ENCODE results near the gene CNKSR2.

DNA sequence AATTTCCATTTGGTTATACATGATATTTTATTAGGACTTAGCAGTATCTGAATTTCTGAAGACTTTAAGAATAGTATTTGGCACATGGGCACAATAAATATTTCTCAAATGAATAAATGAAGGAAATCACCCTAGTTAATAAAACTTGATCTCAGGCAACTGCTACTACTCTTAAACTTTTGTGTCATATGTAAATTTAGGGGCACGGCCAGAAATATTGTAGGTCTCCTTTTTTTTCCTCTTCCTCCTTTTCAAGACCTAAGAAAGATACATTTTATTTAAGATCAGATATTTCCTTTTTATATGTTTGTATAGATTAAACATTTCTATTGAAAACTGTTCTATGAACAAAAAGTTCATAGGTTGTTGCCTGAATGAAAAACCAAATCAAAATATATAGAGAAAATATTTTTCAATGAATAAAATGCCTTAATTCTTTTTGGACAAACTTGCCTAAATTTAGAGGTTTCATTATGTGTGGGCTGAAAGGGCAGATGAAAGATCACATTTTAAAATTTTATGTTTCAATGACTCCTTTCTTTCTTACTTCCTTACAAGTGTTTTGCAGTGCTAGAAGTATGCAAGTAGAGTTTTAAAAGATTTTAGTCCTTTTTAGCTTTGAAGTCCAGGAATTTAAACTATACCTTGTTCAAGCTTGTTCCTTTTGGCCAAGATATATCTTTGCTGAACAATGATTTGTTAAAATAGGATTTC is 26.3 kb downstream of the CNKSR2 start:
- TF ChIP-seq, protein P1, sequence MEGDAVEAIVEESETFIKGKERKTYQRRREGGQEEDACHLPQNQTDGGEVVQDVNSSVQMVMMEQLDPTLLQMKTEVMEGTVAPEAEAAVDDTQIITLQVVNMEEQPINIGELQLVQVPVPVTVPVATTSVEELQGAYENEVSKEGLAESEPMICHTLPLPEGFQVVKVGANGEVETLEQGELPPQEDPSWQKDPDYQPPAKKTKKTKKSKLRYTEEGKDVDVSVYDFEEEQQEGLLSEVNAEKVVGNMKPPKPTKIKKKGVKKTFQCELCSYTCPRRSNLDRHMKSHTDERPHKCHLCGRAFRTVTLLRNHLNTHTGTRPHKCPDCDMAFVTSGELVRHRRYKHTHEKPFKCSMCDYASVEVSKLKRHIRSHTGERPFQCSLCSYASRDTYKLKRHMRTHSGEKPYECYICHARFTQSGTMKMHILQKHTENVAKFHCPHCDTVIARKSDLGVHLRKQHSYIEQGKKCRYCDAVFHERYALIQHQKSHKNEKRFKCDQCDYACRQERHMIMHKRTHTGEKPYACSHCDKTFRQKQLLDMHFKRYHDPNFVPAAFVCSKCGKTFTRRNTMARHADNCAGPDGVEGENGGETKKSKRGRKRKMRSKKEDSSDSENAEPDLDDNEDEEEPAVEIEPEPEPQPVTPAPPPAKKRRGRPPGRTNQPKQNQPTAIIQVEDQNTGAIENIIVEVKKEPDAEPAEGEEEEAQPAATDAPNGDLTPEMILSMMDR (IDR thresholded peaks at IDR 0.05; ENCODE audit: low read length): no peak
- TF ChIP-seq EZH2 (optimal IDR thresholded peaks at IDR 0.05; ENCODE audit: low read depth, low read length) (no peak), EZH2phosphoT487 (IDR thresholded peaks at IDR 0.05; ENCODE audit: low read length) (no peak)
